Activated B cell treated with CpG ODN at 0.5 μM for 24 hours (primary cell): Measurements from ENCODE around the gene TECR. TPM values are rescaled to one million over a fixed set of nuclear protein-coding genes. Genes with fewer than 3 reads are reported as not detected.
A peak's percentile ranks its signal among the peaks of the same experiment; 100 is the strongest.
"Not testable (repeated sequence)": the region's sequence is repeated elsewhere in the genome, so short reads cannot be mapped to it uniquely, and the experiment has no call there.

Experiments
- ATAC-seq: fragments of 200-7000 bp; cut with Tn5 transposase; one replicate; pipeline ENCODE4 v1.10.0; 2021; ENCODE audit warnings: low read depth, mild to moderate bottlenecking, moderate library complexity
- CTCF ChIA-PET: fragments of 350-600 bp; sonication (Branson Sonifier 250); formaldehyde crosslinking; loops from one replicate; lab custom pipeline; 2021; ENCODE audit warnings: antibody characterized with exemption; lab: Charles Lee
- POLR2A ChIA-PET: fragments of 350-600 bp; sonication (Branson Sonifier 250); formaldehyde crosslinking; loops from one replicate; lab custom pipeline; 2021; ENCODE audit warnings: antibody characterized with exemption; lab: Charles Lee
- DNase-seq: peaks from one replicate; pipeline ENCODE4 v3.0.0; 2022
- H3K27ac Mint-ChIP-seq: one replicate; pipeline ENCODE4 v1.8.0; 2020; ENCODE audit warnings: mixed read lengths
- H3K27me3 Mint-ChIP-seq: one replicate; pipeline ENCODE4 v1.8.0; 2021; ENCODE audit warnings: mixed read lengths
- H3K36me3 Mint-ChIP-seq: one replicate; pipeline ENCODE4 v1.8.0; 2021; ENCODE audit warnings: low read depth, mixed read lengths
- H3K4me1 Mint-ChIP-seq: one replicate; pipeline ENCODE4 v1.8.0; 2021; ENCODE audit warnings: mixed read lengths
- H3K4me3 Mint-ChIP-seq: one replicate; pipeline ENCODE4 v1.8.0; 2020; ENCODE audit warnings: mild to moderate bottlenecking, mixed read lengths
- H3K9me3 Mint-ChIP-seq: one replicate; pipeline ENCODE4 v1.8.0; 2020; ENCODE audit warnings: mixed read lengths
- intact Hi-C: fragments of 100-400 bp; cut with micrococcal nuclease; formaldehyde crosslinking; loops from one replicate; pipeline ENCODE4 v1.15.1; 2024
- total RNA-seq: library from RNA; stranded (reverse); gene quantifications from 2 replicates; pipeline ENCODE4 v1.2.3, GENCODE V29; 2022
- TF ChIP-seq, protein P1 (sequence below): fragments of 200-600 bp; IDR thresholded peaks from one replicate; pipeline ENCODE4 v1.8.0; 2022; ENCODE audit warnings: antibody characterized with exemption, mild to moderate bottlenecking

Gene TECR
- total RNA-seq, 1 donor from 2014 or later, result 58.6 TPM

DNA sequence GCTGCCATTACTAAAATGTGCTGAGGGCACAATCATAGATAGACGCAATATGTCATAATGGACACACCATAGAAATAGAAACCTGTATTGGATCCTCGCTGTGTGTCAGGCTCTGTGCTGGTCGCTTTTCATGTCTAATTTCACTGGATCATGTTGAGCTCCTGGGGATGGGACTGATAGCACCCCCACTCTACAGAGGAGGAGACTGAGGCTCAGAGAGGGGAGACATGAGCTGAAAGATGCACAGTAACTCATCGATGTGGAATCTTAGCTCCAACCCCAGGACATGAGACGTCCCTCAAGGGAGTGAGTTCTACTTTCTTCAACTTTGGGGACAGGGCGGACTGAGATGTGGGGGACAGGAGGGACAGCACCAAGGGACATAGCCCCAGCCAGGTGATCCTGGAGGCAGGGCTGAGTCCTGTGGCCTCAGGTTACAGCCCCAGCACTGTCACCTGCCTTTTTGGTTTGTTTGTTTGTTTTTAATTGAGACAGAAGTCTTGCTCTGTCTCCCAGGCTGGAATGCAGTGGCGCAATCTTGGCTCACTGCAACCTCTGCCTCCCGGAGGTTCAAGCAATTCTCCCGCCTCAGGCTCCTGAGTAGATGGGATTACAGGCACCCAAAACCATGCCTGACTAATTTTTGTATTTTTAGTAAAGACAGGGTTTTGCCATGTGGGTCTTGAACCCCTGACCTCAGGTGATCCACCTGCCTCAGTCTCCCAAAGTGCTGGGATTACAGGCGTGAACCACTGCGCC lies 26.9 kb upstream of the TECR start:
- peaks cover 3% of the 10 kb centered on the region for H3K4me1 Mint-ChIP-seq
- peaks cover 2% of the 10 kb centered on the region for H3K27me3 Mint-ChIP-seq
- CTCF ChIA-PET, result no interaction called here
- no peak for ATAC-seq
- H3K9me3 Mint-ChIP-seq, result no peaks in the 10 kb centered on the region
- no peak overlapping the region for H3K27ac Mint-ChIP-seq
- POLR2A ChIA-PET, result no interaction called here
- no peak overlapping the region for H3K4me3 Mint-ChIP-seq
- intact Hi-C loops, result no loop called here
- no peaks in the 10 kb centered on the region for H3K36me3 Mint-ChIP-seq
- DNase-seq, result no peak
- TF ChIP-seq, protein P1, sequence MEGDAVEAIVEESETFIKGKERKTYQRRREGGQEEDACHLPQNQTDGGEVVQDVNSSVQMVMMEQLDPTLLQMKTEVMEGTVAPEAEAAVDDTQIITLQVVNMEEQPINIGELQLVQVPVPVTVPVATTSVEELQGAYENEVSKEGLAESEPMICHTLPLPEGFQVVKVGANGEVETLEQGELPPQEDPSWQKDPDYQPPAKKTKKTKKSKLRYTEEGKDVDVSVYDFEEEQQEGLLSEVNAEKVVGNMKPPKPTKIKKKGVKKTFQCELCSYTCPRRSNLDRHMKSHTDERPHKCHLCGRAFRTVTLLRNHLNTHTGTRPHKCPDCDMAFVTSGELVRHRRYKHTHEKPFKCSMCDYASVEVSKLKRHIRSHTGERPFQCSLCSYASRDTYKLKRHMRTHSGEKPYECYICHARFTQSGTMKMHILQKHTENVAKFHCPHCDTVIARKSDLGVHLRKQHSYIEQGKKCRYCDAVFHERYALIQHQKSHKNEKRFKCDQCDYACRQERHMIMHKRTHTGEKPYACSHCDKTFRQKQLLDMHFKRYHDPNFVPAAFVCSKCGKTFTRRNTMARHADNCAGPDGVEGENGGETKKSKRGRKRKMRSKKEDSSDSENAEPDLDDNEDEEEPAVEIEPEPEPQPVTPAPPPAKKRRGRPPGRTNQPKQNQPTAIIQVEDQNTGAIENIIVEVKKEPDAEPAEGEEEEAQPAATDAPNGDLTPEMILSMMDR, result no peak

DNA sequence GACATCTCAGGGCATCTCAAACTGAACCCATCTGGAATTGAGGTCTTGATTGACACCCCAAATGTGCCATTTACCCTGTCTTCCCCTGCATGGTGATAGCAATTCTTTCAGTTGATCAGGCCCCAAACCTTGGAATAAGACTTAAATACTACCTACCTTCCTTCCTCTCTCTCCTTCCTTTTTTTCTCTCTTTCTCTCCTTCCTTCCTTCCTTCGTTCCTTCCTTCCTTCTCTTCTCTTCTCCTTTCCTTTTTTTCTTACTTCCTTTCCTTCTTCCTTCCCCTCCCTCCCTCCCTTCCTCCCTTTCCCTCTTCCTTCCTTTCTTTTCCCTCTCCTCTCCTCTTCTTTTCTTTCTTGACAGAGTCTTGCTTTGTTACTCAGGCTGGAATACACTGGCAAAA lies 26.1 kb upstream of the TECR start:
- CTCF ChIA-PET, result no interaction called here
- no peak for ATAC-seq
- Mint-ChIP-seq H3K36me3 (no peaks in the 10 kb centered on the region), H3K27me3 (peaks cover 2% of the 10 kb centered on the region), H3K9me3 (no peaks in the 10 kb centered on the region), H3K4me3 (no peak overlapping the region), H3K27ac (no peak overlapping the region), H3K4me1 (peaks cover 3% of the 10 kb centered on the region)
- TF ChIP-seq, protein P1, result no peak
- POLR2A ChIA-PET, result no interaction called here
- no peak for DNase-seq
- intact Hi-C loops, result no loop called here

DNA sequence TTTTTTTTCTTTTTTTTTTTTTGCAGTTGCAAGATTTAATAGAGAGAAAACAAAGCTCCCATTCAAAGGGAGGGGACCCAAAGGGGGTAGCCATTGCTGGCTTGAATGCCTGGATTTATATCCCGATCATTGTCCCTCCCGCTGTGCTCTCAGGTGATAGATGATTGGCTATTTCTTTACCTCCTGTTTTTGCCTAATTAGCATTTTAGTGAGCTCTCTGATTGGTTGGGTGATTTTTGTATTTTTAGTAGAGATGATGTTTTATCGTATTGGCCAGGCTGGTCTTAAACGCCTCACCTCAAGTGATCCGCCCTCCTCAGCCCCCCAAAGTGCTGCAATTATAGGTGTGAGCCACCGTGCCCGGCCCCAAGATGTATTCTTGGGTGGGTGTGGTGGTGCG lies 24.8 kb upstream of the TECR start:
- H3K36me3 Mint-ChIP-seq, ATAC-seq, DNase-seq, H3K27ac Mint-ChIP-seq, intact Hi-C loops, H3K4me1 Mint-ChIP-seq, H3K27me3 Mint-ChIP-seq, H3K9me3 Mint-ChIP-seq, H3K4me3 Mint-ChIP-seq: not testable (repeated sequence)
- POLR2A ChIA-PET, result interaction anchor here (0.7 to 1.2 kb wide), 2 partner anchors 14 to 772 kb away, joined by 5 to 7 read pairs; partner anchors contain the start of gene DNAJB1
- CTCF ChIA-PET, result interaction anchor here (0.8 to 1.4 kb wide), 4 partner anchors 33 to 52 kb away, joined by 3 to 5 read pairs (median 4); no protein-coding TSS in a partner anchor

DNA sequence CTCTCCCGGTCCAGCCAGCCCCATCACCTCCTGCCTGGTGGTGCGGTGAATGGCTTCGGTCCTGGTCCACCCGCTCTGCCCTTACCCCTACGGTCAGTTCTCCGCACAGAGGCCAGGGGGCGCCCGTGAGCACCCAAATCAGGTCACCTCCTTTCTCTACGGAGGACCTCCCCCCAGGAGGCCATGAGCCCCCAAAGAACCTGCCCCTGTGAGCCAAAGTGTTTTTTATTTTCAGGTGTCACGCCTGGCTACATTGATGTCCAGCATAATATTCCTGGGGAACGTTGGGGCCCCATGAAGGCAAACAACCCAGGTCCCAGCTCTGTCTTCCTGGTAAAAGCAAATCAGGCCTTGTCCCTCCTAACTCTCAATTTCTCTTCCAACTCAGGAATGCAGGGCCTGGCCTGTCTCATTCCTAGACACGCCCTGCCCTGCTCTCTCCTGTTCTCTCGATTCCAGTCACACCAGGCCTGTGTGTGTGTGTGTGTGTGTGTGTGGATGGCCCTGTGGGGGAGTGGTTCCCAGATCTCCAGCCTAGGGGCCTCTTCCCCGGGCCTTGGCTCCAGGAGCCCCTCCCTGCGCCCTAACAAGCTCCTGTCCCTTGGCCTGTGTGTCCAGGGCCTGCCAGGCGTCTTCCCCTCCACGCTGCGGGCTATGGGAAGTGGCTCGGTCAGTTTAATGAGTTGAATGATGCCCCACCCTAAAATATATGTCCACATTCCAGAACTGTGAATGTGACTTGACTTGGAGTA lies 23.7 kb upstream of the TECR start:
- Mint-ChIP-seq H3K9me3 (no peaks in the 10 kb centered on the region), H3K4me3 (no peak overlapping the region), H3K27ac (no peak overlapping the region), H3K36me3 (no peaks in the 10 kb centered on the region), H3K27me3 (peaks cover 2% of the 10 kb centered on the region), H3K4me1 (peaks cover 3% of the 10 kb centered on the region)
- POLR2A ChIA-PET, result interaction anchor here (1.2 kb wide), 1 partner anchor 13 kb away, joined by 5 read pairs; the partner anchor contains the start of gene DNAJB1
- DNase-seq (peak; percentile 63), ATAC-seq (peak; percentile 95)
- intact Hi-C loops, result loop anchor here (1.0 kb wide), 1 partner anchor 46 kb away; no protein-coding TSS in a partner anchor
- TF ChIP-seq, protein P1, result no peak
- CTCF ChIA-PET, result interaction anchor here (0.6 to 1.4 kb wide), 3 partner anchors 46 to 1250 kb away, joined by 3 to 6 read pairs (median 5); no protein-coding TSS in a partner anchor

DNA sequence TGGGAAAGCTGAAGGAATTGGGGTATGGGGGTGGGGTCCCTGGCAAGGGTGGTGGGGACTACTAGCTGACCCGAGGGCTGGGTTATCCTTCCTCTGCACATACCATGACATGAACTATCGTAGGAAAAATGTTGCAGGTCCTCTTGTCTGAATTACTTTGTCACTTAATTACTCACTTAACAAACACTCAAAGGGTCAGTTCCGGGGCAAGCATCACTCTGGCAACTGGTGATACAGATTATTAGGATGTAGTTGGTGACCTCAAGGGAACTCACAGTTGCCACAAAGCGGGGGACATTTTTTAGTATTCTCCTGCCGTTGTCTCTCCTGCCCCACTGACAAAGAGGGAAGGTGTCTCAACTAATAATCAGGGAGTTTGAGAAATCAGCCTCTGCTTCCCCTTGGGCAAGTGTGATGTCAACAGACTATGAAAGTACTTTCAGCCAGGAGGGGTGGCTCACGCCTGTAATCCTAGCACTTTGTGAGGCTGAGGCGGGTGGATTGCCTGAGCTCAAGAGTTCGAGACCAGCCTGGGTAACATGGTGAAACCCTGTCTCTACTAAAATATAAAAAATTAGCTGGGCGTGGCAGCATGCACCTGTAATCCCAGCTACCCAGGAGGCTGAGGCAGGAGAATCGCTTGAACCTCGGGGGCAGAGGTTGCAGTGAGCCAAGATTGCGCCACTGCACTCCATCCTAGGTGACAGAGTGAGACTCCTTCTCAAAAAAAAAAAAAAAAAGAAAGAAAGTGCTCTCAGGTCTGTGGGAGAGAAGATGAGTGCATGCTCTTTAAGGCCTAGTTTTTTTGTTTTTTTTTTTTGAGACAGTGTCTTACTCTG lies 21.5 kb upstream of the TECR start:
- no peak for ATAC-seq
- H3K9me3 Mint-ChIP-seq, result no peaks in the 10 kb centered on the region
- ChIA-PET POLR2A (interaction anchor here (0.7 to 1.2 kb wide), 3 partner anchors 11 to 89 kb away, joined by 5 to 7 read pairs (median 5); no protein-coding TSS in a partner anchor), CTCF (no interaction called here)
- H3K36me3 Mint-ChIP-seq, result no peaks in the 10 kb centered on the region
- H3K4me3 Mint-ChIP-seq, result no peak overlapping the region
- peaks cover 2% of the 10 kb centered on the region for H3K27me3 Mint-ChIP-seq
- no peak for DNase-seq
- TF ChIP-seq, protein P1, result no peak
- intact Hi-C loops, result no loop called here
- no peak overlapping the region for H3K27ac Mint-ChIP-seq
- peaks cover 3% of the 10 kb centered on the region for H3K4me1 Mint-ChIP-seq
